ENCODE measurements around the gene ZNF292.

DNA sequence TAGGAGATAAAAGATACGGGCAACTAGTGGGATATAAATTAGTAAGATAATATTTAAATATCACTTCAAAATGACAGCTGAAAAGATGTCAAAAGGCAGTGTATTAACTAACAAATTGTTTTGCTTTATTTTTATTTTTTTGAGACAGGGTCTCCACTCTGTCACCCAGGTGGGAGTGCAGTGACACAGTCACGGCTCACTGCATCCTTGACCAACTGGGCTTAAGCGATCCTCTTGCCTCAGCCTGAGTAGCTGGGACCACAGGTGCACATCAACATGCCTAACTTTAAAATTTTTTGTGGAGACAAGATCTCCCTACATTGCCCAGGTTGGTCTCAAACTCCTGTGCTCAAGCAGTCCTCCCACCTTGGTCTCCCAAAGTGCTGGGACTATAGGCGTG is 5.9 kb downstream of the ZNF292 start:
- TF ChIP-seq, protein P1, sequence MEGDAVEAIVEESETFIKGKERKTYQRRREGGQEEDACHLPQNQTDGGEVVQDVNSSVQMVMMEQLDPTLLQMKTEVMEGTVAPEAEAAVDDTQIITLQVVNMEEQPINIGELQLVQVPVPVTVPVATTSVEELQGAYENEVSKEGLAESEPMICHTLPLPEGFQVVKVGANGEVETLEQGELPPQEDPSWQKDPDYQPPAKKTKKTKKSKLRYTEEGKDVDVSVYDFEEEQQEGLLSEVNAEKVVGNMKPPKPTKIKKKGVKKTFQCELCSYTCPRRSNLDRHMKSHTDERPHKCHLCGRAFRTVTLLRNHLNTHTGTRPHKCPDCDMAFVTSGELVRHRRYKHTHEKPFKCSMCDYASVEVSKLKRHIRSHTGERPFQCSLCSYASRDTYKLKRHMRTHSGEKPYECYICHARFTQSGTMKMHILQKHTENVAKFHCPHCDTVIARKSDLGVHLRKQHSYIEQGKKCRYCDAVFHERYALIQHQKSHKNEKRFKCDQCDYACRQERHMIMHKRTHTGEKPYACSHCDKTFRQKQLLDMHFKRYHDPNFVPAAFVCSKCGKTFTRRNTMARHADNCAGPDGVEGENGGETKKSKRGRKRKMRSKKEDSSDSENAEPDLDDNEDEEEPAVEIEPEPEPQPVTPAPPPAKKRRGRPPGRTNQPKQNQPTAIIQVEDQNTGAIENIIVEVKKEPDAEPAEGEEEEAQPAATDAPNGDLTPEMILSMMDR (IDR thresholded peaks at IDR 0.05) = no peak
- TF ChIP-seq POLR2A (IDR thresholded peaks at IDR 0.05) = no peak

All from Peyer's patch (tissue), 4 donors.